GM12878 (cell line): Measurements from ENCODE around the gene HSD17B12. TPM values are rescaled to one million over a fixed set of nuclear protein-coding genes. Genes with fewer than 3 reads are reported as not detected.

ENCODE experiments used
- ATAC-seq: fragments of 200-7000 bp; cut with Tn5 transposase; 3 replicates; pipeline ENCODE4 v1.9.1; 2020; ENCODE audit warnings: mild to moderate bottlenecking, moderate library complexity
- BruUV-seq: library from RNA; stranded (reverse); fragments of 400-500 nt; replicated peaks from 2 replicates; lab custom pipeline; 2021; lab: Mats Ljungman, UMichigan
- CTCF ChIA-PET: fragments of 300-600 bp; sonication (Branson Sonifier 250); formaldehyde crosslinking; extraction: SDS; loops from one replicate; lab custom pipeline; 2021; ENCODE audit warnings: inconsistent platforms; lab: Yijun Ruan, JAX
- POLR2A ChIA-PET: fragments of 350-600 bp; formaldehyde crosslinking; extraction: SDS; loops from one replicate; lab custom pipeline; 2021; ENCODE audit warnings: inconsistent platforms; lab: Charles Lee
- RAD21 ChIA-PET: fragments of 300-600 bp; sonication (Branson Sonifier 250); formaldehyde crosslinking; loops from one replicate; lab custom pipeline; 2023; ENCODE audit warnings: antibody characterized with exemption; ENCODE audit not compliant: unreplicated experiment; lab: Charles Lee
- SMC1A ChIA-PET: fragments of 300-600 bp; sonication (Branson Sonifier 250); formaldehyde crosslinking; loops from one replicate; lab custom pipeline; 2023; ENCODE audit not compliant: unreplicated experiment, uncharacterized antibody; lab: Charles Lee
- DNase-seq: peaks from one replicate; pipeline ENCODE4 v3.0.0-alpha.2; 2011; ENCODE audit warnings: low read depth, low spot score
- FAIRE-seq: peaks from 3 replicates; lab custom pipeline; 2011; peaks lifted over from hg19 to GRCh38; lab: Jason Lieb, UNC
- H2AFZ ChIP-seq: 2 replicates; pipeline ENCODE4 v1.6.0; 2011; ENCODE audit warnings: low read depth, low read length, control low read depth; ENCODE audit not compliant: control insufficient read depth
- H3K27ac ChIP-seq: 2 replicates; pipeline ENCODE4 v1.5.1; 2011; ENCODE audit warnings: control low read depth; ENCODE audit not compliant: control insufficient read depth, insufficient read depth
- H3K27me3 ChIP-seq, 2 experiments: replicated peaks in 1 of 2; 2 replicates each; pipeline versions ENCODE4 v1.6.0 to v1.6.1; 2011; ENCODE audit warnings: low read length in 1 of 2; ENCODE audit not compliant: control insufficient read depth in 2 of 2, insufficient read depth in 2 of 2
- H3K36me3 ChIP-seq, 2 experiments: 2 replicates each; pipeline ENCODE4 v1.5.1; 2011; ENCODE audit warnings: low read length in 1 of 2; ENCODE audit not compliant: control insufficient read depth in 2 of 2, insufficient read depth in 2 of 2
- H3K4me1 ChIP-seq: 2 replicates; pipeline ENCODE4 v1.6.1; 2011; ENCODE audit warnings: mild to moderate bottlenecking, low read length, moderate library complexity, mixed read lengths; ENCODE audit not compliant: control insufficient read depth, insufficient read depth
- H3K4me2 ChIP-seq: 2 replicates; pipeline ENCODE4 v1.6.0; 2011; ENCODE audit warnings: control low read depth; ENCODE audit not compliant: control insufficient read depth, insufficient read depth
- H3K4me3 ChIP-seq: fragments of 200-600 bp; sonication (generic); 2 replicates; pipeline ENCODE4 v1.5.1; 2016
- H3K79me2 ChIP-seq: 2 replicates; pipeline ENCODE4 v1.6.0; 2011; ENCODE audit warnings: low read length; ENCODE audit not compliant: control insufficient read depth, insufficient read depth
- H3K9ac ChIP-seq: 2 replicates; pipeline ENCODE4 v1.8.0; 2011; ENCODE audit warnings: low read length, control low read depth, mixed read lengths; ENCODE audit not compliant: control insufficient read depth, insufficient read depth
- H3K9me3 ChIP-seq: replicated peaks from 3 replicates; pipeline ENCODE4 v1.5.1; 2011; ENCODE audit warnings: mild to moderate bottlenecking, low read length; ENCODE audit not compliant: control insufficient read depth, insufficient read depth
- H4K20me1 ChIP-seq: 2 replicates; pipeline ENCODE4 v1.6.0; 2011; ENCODE audit not compliant: control insufficient read depth, insufficient read depth
- BCL3 ChIP-seq: IDR thresholded peaks from 2 replicates; pipeline ENCODE4 v1.6.1; 2011; ENCODE audit warnings: borderline replicate concordance, low read depth, mild to moderate bottlenecking, moderate library complexity, low read length; ENCODE audit not compliant: insufficient read depth, poor library complexity, severe bottlenecking
- BRCA1 ChIP-seq: IDR thresholded peaks from 2 replicates; pipeline ENCODE4 v1.6.1; 2011; ENCODE audit warnings: low read depth, low read length, improper control_type of control experiment
- CREB1 ChIP-seq: IDR thresholded peaks from 2 replicates; pipeline ENCODE4 v1.6.1; 2012; ENCODE audit warnings: low read depth, mild to moderate bottlenecking, inconsistent platforms
- HDAC6 ChIP-seq: fragments of 200-600 bp; sonication (generic); IDR thresholded peaks from one replicate; pipeline ENCODE4 v1.8.0; 2017; ENCODE audit warnings: antibody characterized with exemption; ENCODE audit not compliant: unreplicated experiment
- HSF1 ChIP-seq: fragments of 150-350 bp; IDR thresholded peaks from 2 replicates; pipeline ENCODE4 v1.6.1; 2014; ENCODE audit warnings: mild to moderate bottlenecking, low read depth, low read length
- LARP7 ChIP-seq: fragments of 450-650 bp; IDR thresholded peaks from 2 replicates; pipeline ENCODE4 v1.6.1; 2017; ENCODE audit warnings: mild to moderate bottlenecking
- NR2C1 ChIP-seq: fragments of 450-650 bp; IDR thresholded peaks from 2 replicates; pipeline ENCODE4 v1.6.1; 2017; ENCODE audit warnings: antibody characterized with exemption, mild to moderate bottlenecking, moderate library complexity
- PBX3 ChIP-seq: IDR thresholded peaks from 2 replicates; pipeline ENCODE4 v1.6.1; 2011; ENCODE audit warnings: mild to moderate bottlenecking, low read depth, low read length, moderate library complexity; ENCODE audit not compliant: insufficient replicate concordance
- RAD21 ChIP-seq: IDR thresholded peaks from 2 replicates; pipeline ENCODE4 v1.6.1; 2011; ENCODE audit warnings: mild to moderate bottlenecking, low read depth, low read length, moderate library complexity; ENCODE audit not compliant: insufficient read depth
- RCOR1 ChIP-seq: conservative IDR thresholded peaks from 2 replicates; pipeline ENCODE4 v1.6.1; 2012; ENCODE audit warnings: low read depth, low read length, improper control_type of control experiment
- RELA ChIP-seq: fragments of 450-650 bp; IDR thresholded peaks from 2 replicates; pipeline ENCODE4 v1.8.0; 2014; ENCODE audit warnings: borderline replicate concordance; ENCODE audit not compliant: partially characterized antibody
- RELB ChIP-seq: fragments of 450-650 bp; IDR thresholded peaks from 2 replicates; pipeline ENCODE4 v1.6.1; 2017; ENCODE audit warnings: low read depth, mild to moderate bottlenecking, moderate library complexity
- SREBF1 ChIP-seq: IDR thresholded peaks from 2 replicates; pipeline ENCODE4 v1.6.1; 2012; ENCODE audit warnings: mild to moderate bottlenecking, low read length
- STAT1 ChIP-seq: fragments of 450-650 bp; conservative IDR thresholded peaks from 2 replicates; pipeline ENCODE4 v1.6.1; 2014; ENCODE audit warnings: antibody characterized with exemption, mild to moderate bottlenecking
- TARDBP ChIP-seq: IDR thresholded peaks from 2 replicates; pipeline ENCODE4 v1.6.1; 2016; ENCODE audit warnings: borderline replicate concordance
- ZNF24 ChIP-seq: fragments of 450-650 bp; IDR thresholded peaks from 2 replicates; pipeline ENCODE4 v1.6.1; 2017; ENCODE audit warnings: antibody characterized with exemption, mild to moderate bottlenecking
- ZNF622 ChIP-seq: fragments of 450-650 bp; IDR thresholded peaks from 2 replicates; pipeline ENCODE4 v1.6.1; 2017; ENCODE audit warnings: mild to moderate bottlenecking, inconsistent platforms
- ZZZ3 ChIP-seq: IDR thresholded peaks from 2 replicates; pipeline ENCODE4 v1.6.1; 2011; ENCODE audit warnings: low read depth; ENCODE audit not compliant: control insufficient read depth, insufficient read length
- WGBS: methylation state at CpG from one replicate; pipeline ENCODE4 v1.1.6; 2016; ENCODE audit warnings: low lambda C conversion rate; ENCODE audit not compliant: insufficient replicate concordance, insufficient coverage; ENCODE audit errors: missing lambda C conversion rate; 5-methylcytosine and 5-hydroxymethylcytosine counted together
- in situ Hi-C: fragments of 300-500 bp; cut with MboI; formaldehyde crosslinking; loops from 9 replicates; pipeline ENCODE4 v1.14.3; 2018; ENCODE audit warnings: mixed read lengths
- intact Hi-C: fragments of 100-400 bp; cut with micrococcal nuclease; formaldehyde crosslinking; loops from one replicate; pipeline ENCODE4 v1.14.2; 2022; ENCODE audit not compliant: unreplicated experiment
- polyA plus RNA-seq, 11 experiments: library from polyadenylated mRNA; depleted of rRNA in 4 of 11; unstranded in 6 of 11; stranded (reverse) in 5 of 11; fragments of >200 nt; fragmentation: Nextera tagmentation in 4 of 11; fragmentation: Illumina TruSeq in 1 of 11; extraction: Ambion mirVana in 4 of 11; extraction: Trizol in 1 of 11; gene quantifications; 1 replicate in 1 of 11; 2 replicates in 10 of 11; pipeline versions ENCODE4 v1.2.1 to v1.2.3, GENCODE V29; 2011 to 2016; ENCODE audit warnings: inconsistent platforms in 2 of 11, missing spikeins in 2 of 11, low read depth in 1 of 11
- total RNA-seq, 4 experiments: library from RNA; depleted of rRNA in 3 of 4; stranded (reverse); fragments of >200 nt in 3 of 4; fragmentation: Illumina TruSeq in 1 of 4; extraction: Trizol in 1 of 4; gene quantifications; 2 replicates each; pipeline versions ENCODE4 v1.2.1 to v1.2.3, GENCODE V29; 2013 to 2021

The HSD17B12 gene
- total and polyA plus RNA-seq, 10 of the 15 experiments (the other 5 are each of a cell fraction or from before 2014, with no cell fraction given) = 23.6 to 88.0 (median 64.7) TPM

- DNase-seq = no peak
- ChIA-PET CTCF (interaction anchor here (0.6 kb wide), 1 partner anchor 44 kb away, joined by 3 read pairs; no protein-coding TSS in a partner anchor), POLR2A (no interaction called here), SMC1A (interaction anchor here (0.6 kb wide), 1 partner anchor 1457 kb away, joined by 3 read pairs; no protein-coding TSS in a partner anchor), RAD21 (no interaction called here)
- Histone ChIP-seq H2AFZ (no peak overlapping the region), H4K20me1 (no peaks in the 10 kb centered on the region), H3K9ac (no peak overlapping the region), H3K4me3 (no peak overlapping the region), H3K79me2 (no peaks in the 10 kb centered on the region), H3K27me3 (no peaks in the 10 kb centered on the region), H3K4me1 (no peaks in the 10 kb centered on the region), H3K9me3 (no peaks in the 10 kb centered on the region), H3K4me2 (no peak overlapping the region), H3K27ac (no peak overlapping the region)
- no peak for ATAC-seq
- 69% methylated on average over 1 of the region's 1 CpG for WGBS
- intact Hi-C loops = no loop called here
- no TSS peak for BruUV-seq
- in situ Hi-C loops = no loop called here
- TF ChIP-seq PBX3 = no peak
- no peak for TF ChIP-seq RELA
- no peak for TF ChIP-seq TARDBP
- no peak for TF ChIP-seq ZZZ3
- no peak for TF ChIP-seq SREBF1
- TF ChIP-seq CREB1 = no peak
- TF ChIP-seq STAT1 = no peak
- no peak for TF ChIP-seq ZNF622
- no peak for TF ChIP-seq BCL3
- TF ChIP-seq ZNF24 = no peak
- TF ChIP-seq HSF1 = no peak
- TF ChIP-seq NR2C1 = no peak
- TF ChIP-seq BRCA1 = no peak
- no peak for TF ChIP-seq RCOR1
- TF ChIP-seq LARP7 = no peak
- TF ChIP-seq RAD21 = no peak
- TF ChIP-seq HDAC6 = no peak
- TF ChIP-seq RELB = no peak
- TF ChIP-seq, all 136 proteins: peak for 0
- H3K36me3 ChIP-seq = no peaks in the 10 kb centered on the region
- no peak for FAIRE-seq
These were observed 16.2 kb upstream of the HSD17B12 start for GRCh38 chr11:43664295-43664694.
